Coronary artery (tissue), 2 donors: ENCODE measurements around the gene TCF20.

ENCODE experiments used
- DNase-seq: peaks from one replicate; pipeline ENCODE4 v3.0.0-alpha.2; 2017; ENCODE audit warnings: low spot score
- H3K27ac ChIP-seq, 2 donors: fragments of 200-600 bp; sonication (generic); one replicate each; pipeline ENCODE4 v1.5.1; 2016 to 2019
- H3K4me3 ChIP-seq: fragments of 200-600 bp; sonication (generic); 2 replicates; pipeline ENCODE4 v1.5.1; 2016; ENCODE audit warnings: mild to moderate bottlenecking, moderate library complexity
- CTCF ChIP-seq: fragments of 200-600 bp; sonication (generic); IDR thresholded peaks from one replicate; pipeline ENCODE4 v1.5.1; 2019; ENCODE audit warnings: antibody characterized with exemption

Gene TCF20

GRCh38 chr22:42300259-42301076 lies 30.0 kb upstream of the TCF20 start:
- no peak for TF ChIP-seq CTCF
- DNase-seq = no peak
- no peak overlapping the region for H3K27ac ChIP-seq
- no peak overlapping the region for H3K4me3 ChIP-seq

- H3K27ac ChIP-seq = no peak overlapping the region
- no peak for TF ChIP-seq CTCF
- H3K4me3 ChIP-seq = no peak overlapping the region
- no peak for DNase-seq
Measured at GRCh38 chr22:42299586-42300258, 29.3 kb upstream of the TCF20 start.

GRCh38 chr22:42298746-42299145 lies 28.3 kb upstream of the TCF20 start:
- TF ChIP-seq CTCF = no peak
- H3K27ac ChIP-seq = no peak overlapping the region
- no peak overlapping the region for H3K4me3 ChIP-seq
- DNase-seq = no peak

- no peak for TF ChIP-seq CTCF
- H3K4me3 ChIP-seq = no peak overlapping the region
- DNase-seq = no peak
- H3K27ac ChIP-seq = no peak overlapping the region
Measured at GRCh38 chr22:42297778-42298177, 27.3 kb upstream of the TCF20 start.

GRCh38 chr22:42296883-42297282 lies 26.4 kb upstream of the TCF20 start:
- no peak for TF ChIP-seq CTCF
- H3K27ac ChIP-seq = no peak overlapping the region
- DNase-seq = no peak
- no peak overlapping the region for H3K4me3 ChIP-seq

- Histone ChIP-seq H3K4me3 (no peak overlapping the region), H3K27ac (no peak overlapping the region)
- no peak for DNase-seq
- TF ChIP-seq CTCF = no peak
Measured at GRCh38 chr22:42296381-42296853, 26.0 kb upstream of the TCF20 start.
